CD4-positive, CD25-positive, alpha-beta regulatory T cell (primary cell): ENCODE results near the gene UPF3A. TPM values are rescaled to one million over a fixed set of nuclear protein-coding genes. Genes with fewer than 3 reads are reported as not detected.

ENCODE experiments used
- ATAC-seq, 2 donors: fragments of 150-1000 bp; cut with Tn5 transposase; one replicate each; pipeline ENCODE4 v1.10.0; 2021; ENCODE audit warnings: low read depth in 2 of 2, moderate number of reproducible peaks in 2 of 2, moderate library complexity in 1 of 2
- DNase-seq, 3 donors: peaks; one replicate each; pipeline versions ENCODE4 v3.0.0 to v3.0.0-alpha.2; 2012 to 2022; ENCODE audit warnings: mixed read lengths in 1 of 3
- H3K27ac ChIP-seq: one replicate; pipeline ENCODE4 v1.7.0; 2013; ENCODE audit warnings: mild to moderate bottlenecking, low read length; ENCODE audit not compliant: insufficient read depth, poor library complexity, severe bottlenecking
- H3K27me3 ChIP-seq: one replicate; pipeline ENCODE4 v1.7.0; 2013; ENCODE audit warnings: low read length; ENCODE audit not compliant: control insufficient read depth, insufficient read depth
- H3K36me3 ChIP-seq: one replicate; pipeline ENCODE4 v1.7.0; 2013; ENCODE audit warnings: mild to moderate bottlenecking, low read length, moderate library complexity; ENCODE audit not compliant: control insufficient read depth, insufficient read depth
- H3K4me1 ChIP-seq: 2 replicates; pipeline ENCODE4 v1.7.0; 2013; ENCODE audit warnings: mild to moderate bottlenecking, low read length; ENCODE audit not compliant: insufficient read depth, control insufficient read depth, poor library complexity, severe bottlenecking
- H3K4me3 ChIP-seq: one replicate; pipeline ENCODE4 v1.7.0; 2013; ENCODE audit warnings: low read depth, mild to moderate bottlenecking, low read length, moderate library complexity
- H3K9me3 ChIP-seq, 2 experiments: 1 replicate in 1 of 2; 2 replicates in 1 of 2; pipeline ENCODE4 v1.7.0; 2013; ENCODE audit warnings: low read length in 2 of 2, mild to moderate bottlenecking in 1 of 2, moderate library complexity in 1 of 2; ENCODE audit not compliant: control insufficient read depth in 2 of 2
- H3K27ac Mint-ChIP-seq, 3 donors: one replicate each; pipeline ENCODE4 v1.8.0; 2020 to 2022; ENCODE audit warnings: mild to moderate bottlenecking in 3 of 3, mixed read lengths in 3 of 3, moderate library complexity in 2 of 3
- H3K27me3 Mint-ChIP-seq: one replicate; pipeline ENCODE4 v1.8.0; 2022; ENCODE audit warnings: mild to moderate bottlenecking, mixed read lengths
- H3K36me3 Mint-ChIP-seq: one replicate; pipeline ENCODE4 v1.8.0; 2020; ENCODE audit warnings: mixed read lengths
- H3K4me1 Mint-ChIP-seq, 4 donors: one replicate each; pipeline ENCODE4 v1.8.0; 2020 to 2022; ENCODE audit warnings: mixed read lengths in 4 of 4, mild to moderate bottlenecking in 1 of 4
- H3K4me3 Mint-ChIP-seq, 4 donors: one replicate each; pipeline ENCODE4 v1.8.0; 2020 to 2022; ENCODE audit warnings: mild to moderate bottlenecking in 4 of 4, mixed read lengths in 4 of 4, moderate library complexity in 3 of 4
- H3K9me3 Mint-ChIP-seq, 7 donors: one replicate each; pipeline ENCODE4 v1.8.0; 2020 to 2022; ENCODE audit warnings: mixed read lengths in 7 of 7, mild to moderate bottlenecking in 3 of 7, moderate library complexity in 2 of 7
- polyA plus RNA-seq, 4 donors: library from polyadenylated mRNA; unstranded; fragments of 300-500 nt; fragmentation: Illumina TruSeq; gene quantifications; one replicate each; pipeline ENCODE4 v1.2.3, GENCODE V29; 2021
- total RNA-seq: library from RNA; stranded (reverse); gene quantifications from one replicate; pipeline ENCODE4 v1.2.3, GENCODE V29; 2022

Gene UPF3A
- total and polyA plus RNA-seq, 5 donors from 2014 or later: 14.5 to 50.0 (median 18.1) TPM

DNA sequence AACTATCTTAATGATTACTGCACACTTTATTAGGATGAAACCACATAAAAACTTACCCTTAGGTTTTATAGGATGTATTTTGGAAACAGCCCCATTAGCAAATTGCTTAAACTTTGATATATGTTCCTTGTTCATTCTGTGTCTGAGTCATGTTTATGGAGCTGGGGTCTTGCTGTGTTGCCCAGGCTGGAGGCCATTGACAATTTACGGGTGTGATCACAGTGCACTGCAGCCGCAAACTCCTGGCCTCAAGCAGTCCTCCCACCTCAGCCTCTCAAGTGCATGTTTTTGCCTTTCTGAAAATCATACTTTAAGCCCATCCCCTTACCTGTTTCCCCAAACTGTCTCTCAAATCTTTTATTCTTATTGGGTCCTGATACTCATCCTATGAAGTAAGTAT is 27.7 kb downstream of the UPF3A start:
- H3K4me1 ChIP-seq: peaks cover 12% of the 10 kb centered on the region
- Mint-ChIP-seq H3K4me3 (no peak overlapping the region), H3K4me1 (peaks cover 10 to 14% (median 13%) of the 10 kb centered on the region in 4 donors), H3K36me3 (peaks cover 9% of the 10 kb centered on the region), H3K27me3 (peaks cover 7% of the 10 kb centered on the region), H3K27ac (no peak overlapping the region), H3K9me3 (no peaks in the 10 kb centered on the region)
- peaks cover 16% of the 10 kb centered on the region for H3K36me3 ChIP-seq
- no peak for ATAC-seq
- no peaks in the 10 kb centered on the region for H3K27me3 ChIP-seq
- H3K27ac ChIP-seq: no peak overlapping the region
- H3K4me3 ChIP-seq: no peak overlapping the region
- DNase-seq: no peak
- H3K9me3 ChIP-seq: no peaks in the 10 kb centered on the region

GRCh38 chr13:114309806-114310410 is 28.5 kb downstream of the UPF3A start:
- Histone ChIP-seq H3K27me3 (no peaks in the 10 kb centered on the region), H3K4me3 (no peak overlapping the region), H3K9me3 (no peaks in the 10 kb centered on the region), H3K4me1 (peaks cover 17% of the 10 kb centered on the region), H3K27ac (no peak overlapping the region), H3K36me3 (peaks cover 10% of the 10 kb centered on the region)
- DNase-seq (no peak), ATAC-seq (no peak)
- Mint-ChIP-seq H3K4me1 (peaks cover 11 to 17% (median 16%) of the 10 kb centered on the region in 4 donors), H3K27me3 (peaks cover 7% of the 10 kb centered on the region), H3K27ac (no peak overlapping the region), H3K9me3 (no peaks in the 10 kb centered on the region), H3K4me3 (no peak overlapping the region), H3K36me3 (peaks cover 9% of the 10 kb centered on the region)

DNA sequence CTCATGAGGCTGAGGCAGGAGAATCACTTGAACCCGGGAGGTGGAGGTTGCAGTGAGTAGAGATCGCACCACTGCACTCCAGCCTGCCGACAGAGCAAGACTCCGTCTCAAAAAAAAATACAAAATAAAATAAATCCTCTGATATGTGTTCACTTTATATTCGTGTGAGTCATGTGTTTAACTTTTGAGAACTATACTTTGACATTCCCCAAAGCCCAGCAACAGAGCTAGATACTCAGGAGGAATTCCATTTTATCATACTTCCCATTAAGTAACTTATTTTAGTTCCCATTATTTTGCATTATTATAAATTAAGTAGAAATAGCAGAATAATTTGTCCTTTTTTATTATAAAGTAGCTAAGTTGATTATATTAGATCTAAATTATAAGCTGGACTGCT is 29.6 kb downstream of the UPF3A start:
- Mint-ChIP-seq H3K4me1 (peaks cover 18 to 27% (median 23%) of the 10 kb centered on the region in 4 donors), H3K4me3 (no peak overlapping the region), H3K27ac (no peak overlapping the region), H3K36me3 (peaks cover 12% of the 10 kb centered on the region), H3K27me3 (peaks cover 7% of the 10 kb centered on the region), H3K9me3 (no peaks in the 10 kb centered on the region)
- Histone ChIP-seq H3K9me3 (no peaks in the 10 kb centered on the region), H3K27me3 (no peaks in the 10 kb centered on the region), H3K36me3 (peaks cover 6% of the 10 kb centered on the region), H3K4me3 (no peak overlapping the region), H3K27ac (no peak overlapping the region), H3K4me1 (peaks cover 27% of the 10 kb centered on the region)
- no peak for ATAC-seq
- no peak for DNase-seq

DNA sequence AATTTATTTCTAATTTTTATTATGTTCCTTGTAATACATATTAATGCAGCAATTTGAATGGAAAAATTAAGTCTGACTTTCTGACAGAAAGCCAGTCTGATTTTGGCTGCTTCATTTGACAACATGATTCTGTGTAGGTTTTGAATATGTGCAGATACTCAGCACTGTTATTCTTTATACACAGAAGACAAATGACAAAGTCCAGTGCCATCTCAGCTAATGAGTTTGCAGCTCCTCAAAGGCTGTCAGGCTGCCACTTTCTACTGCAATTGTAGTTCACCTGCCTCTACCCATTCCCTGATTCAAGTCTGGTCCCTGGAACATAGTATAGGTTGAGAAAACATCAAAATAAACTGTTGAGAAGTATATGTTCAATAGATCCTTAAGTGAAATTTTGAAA is 30.0 kb downstream of the UPF3A start:
- peaks cover 12% of the 10 kb centered on the region for H3K36me3 Mint-ChIP-seq
- no peak overlapping the region for H3K27ac Mint-ChIP-seq
- Histone ChIP-seq H3K4me1 (peaks cover 30% of the 10 kb centered on the region), H3K9me3 (no peaks in the 10 kb centered on the region), H3K27ac (no peak overlapping the region), H3K27me3 (no peaks in the 10 kb centered on the region), H3K36me3 (peaks cover 4% of the 10 kb centered on the region), H3K4me3 (no peak overlapping the region)
- DNase-seq: no peak
- H3K9me3 Mint-ChIP-seq: no peaks in the 10 kb centered on the region
- no peak for ATAC-seq
- H3K27me3 Mint-ChIP-seq: peaks cover 7% of the 10 kb centered on the region
- H3K4me1 Mint-ChIP-seq: peaks cover 18 to 27% (median 23%) of the 10 kb centered on the region in 4 donors
- H3K4me3 Mint-ChIP-seq: no peak overlapping the region

- Mint-ChIP-seq H3K27me3 (peaks cover 7% of the 10 kb centered on the region), H3K36me3 (peaks cover 7% of the 10 kb centered on the region), H3K4me1 (peaks cover 18 to 30% (median 23%) of the 10 kb centered on the region in 4 donors), H3K4me3 (no peak overlapping the region), H3K9me3 (no peaks in the 10 kb centered on the region), H3K27ac (no peak overlapping the region)
- Histone ChIP-seq H3K4me3 (no peak overlapping the region), H3K4me1 (peaks cover 35% of the 10 kb centered on the region), H3K27me3 (no peaks in the 10 kb centered on the region), H3K9me3 (no peaks in the 10 kb centered on the region), H3K36me3 (peaks cover 2% of the 10 kb centered on the region), H3K27ac (no peak overlapping the region)
- ATAC-seq: no peak
- DNase-seq: no peak
Observed at GRCh38 chr13:114311908-114312307, 30.5 kb downstream of the UPF3A start.

GRCh38 chr13:114313061-114313860 is 31.9 kb downstream of the UPF3A start:
- Histone ChIP-seq H3K9me3 (no peaks in the 10 kb centered on the region), H3K4me1 (peaks cover 41% of the 10 kb centered on the region), H3K4me3 (peak overlapping the region; percentile 96), H3K27ac (peak overlapping the region; percentile 77), H3K27me3 (no peaks in the 10 kb centered on the region), H3K36me3 (no peaks in the 10 kb centered on the region)
- peaks cover 3% of the 10 kb centered on the region for H3K36me3 Mint-ChIP-seq
- peak overlapping the region; percentile 90 to 95 (median 94) for H3K4me3 Mint-ChIP-seq
- ATAC-seq: no peak
- H3K4me1 Mint-ChIP-seq: peaks cover 24 to 41% (median 28%) of the 10 kb centered on the region in 4 donors
- peak overlapping the region; percentile 92 to 96 (median 94) for H3K27ac Mint-ChIP-seq
- peaks cover 7% of the 10 kb centered on the region for H3K27me3 Mint-ChIP-seq
- DNase-seq: peak in 2 of 3 donors; percentile 22 to 59
- no peaks in the 10 kb centered on the region for H3K9me3 Mint-ChIP-seq

- Histone ChIP-seq H3K4me3 (peak within 1 kb of the TSS; percentile 96), H3K27me3 (no peaks in the 10 kb centered on the region), H3K9me3 (no peaks in the 10 kb centered on the region), H3K4me1 (peaks cover 49% of the 10 kb centered on the region), H3K27ac (peak within 1 kb of the TSS; percentile 77), H3K36me3 (no peaks in the 10 kb centered on the region)
- H3K27ac Mint-ChIP-seq: peak within 1 kb of the TSS; percentile 92 to 96 (median 94)
- peak; percentile 85 to 97 (median 86) for DNase-seq
- H3K4me3 Mint-ChIP-seq: peak within 1 kb of the TSS; percentile 90 to 95 (median 94)
- H3K27me3 Mint-ChIP-seq: peaks cover 7% of the 10 kb centered on the region
- H3K36me3 Mint-ChIP-seq: peaks cover 3% of the 10 kb centered on the region
- ATAC-seq: peak; percentile 88 to 91
- peaks cover 31 to 52% (median 37%) of the 10 kb centered on the region in 4 donors for H3K4me1 Mint-ChIP-seq
- no peaks in the 10 kb centered on the region for H3K9me3 Mint-ChIP-seq
Observed at GRCh38 chr13:114314074-114314912, 32.9 kb downstream of the UPF3A start, which contains the start of gene CHAMP1. Gene CHAMP1 (plus strand): TSS chr13:114314503. CDS start chr13:114323843, 9,340 bp downstream.
